DND-41 (cell line): Measurements from ENCODE around the gene SLC8A3.

Experiments used
- EZH2 ChIP-seq: IDR thresholded peaks from 3 replicates; pipeline ENCODE4 v1.6.1; 2012; ENCODE audit warnings: borderline replicate concordance, low read depth, mild to moderate bottlenecking, moderate library complexity, low read length, inconsistent platforms; ENCODE audit not compliant: severe bottlenecking
- TF ChIP-seq, protein P1 (sequence below): IDR thresholded peaks from 2 replicates; pipeline ENCODE4 v1.5.1; 2012; ENCODE audit warnings: borderline replicate concordance, low read length, moderate library complexity, mild to moderate bottlenecking; ENCODE audit not compliant: poor library complexity, severe bottlenecking; ENCODE audit errors: extremely low read depth

DNA sequence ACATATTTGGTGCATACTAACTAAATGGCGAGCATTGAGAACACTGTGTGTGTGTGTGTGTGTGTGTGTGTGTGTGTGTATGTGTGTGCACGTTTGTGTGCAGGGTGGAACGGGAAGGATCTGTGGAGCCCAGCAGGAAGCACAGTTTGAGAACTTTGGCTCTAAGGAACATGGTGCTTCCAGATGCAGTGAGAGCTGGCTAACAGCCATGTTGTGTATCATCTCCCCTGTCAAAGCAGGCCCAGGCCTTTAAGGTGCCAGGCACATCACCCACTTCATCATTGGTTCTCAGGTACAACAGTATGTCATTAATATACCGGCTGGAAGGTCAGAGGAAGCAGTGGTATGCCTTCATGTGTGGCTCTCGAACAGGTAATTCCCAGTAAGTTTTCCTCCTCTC is 72.5 kb downstream of the SLC8A3 start:
- TF ChIP-seq, protein P1, sequence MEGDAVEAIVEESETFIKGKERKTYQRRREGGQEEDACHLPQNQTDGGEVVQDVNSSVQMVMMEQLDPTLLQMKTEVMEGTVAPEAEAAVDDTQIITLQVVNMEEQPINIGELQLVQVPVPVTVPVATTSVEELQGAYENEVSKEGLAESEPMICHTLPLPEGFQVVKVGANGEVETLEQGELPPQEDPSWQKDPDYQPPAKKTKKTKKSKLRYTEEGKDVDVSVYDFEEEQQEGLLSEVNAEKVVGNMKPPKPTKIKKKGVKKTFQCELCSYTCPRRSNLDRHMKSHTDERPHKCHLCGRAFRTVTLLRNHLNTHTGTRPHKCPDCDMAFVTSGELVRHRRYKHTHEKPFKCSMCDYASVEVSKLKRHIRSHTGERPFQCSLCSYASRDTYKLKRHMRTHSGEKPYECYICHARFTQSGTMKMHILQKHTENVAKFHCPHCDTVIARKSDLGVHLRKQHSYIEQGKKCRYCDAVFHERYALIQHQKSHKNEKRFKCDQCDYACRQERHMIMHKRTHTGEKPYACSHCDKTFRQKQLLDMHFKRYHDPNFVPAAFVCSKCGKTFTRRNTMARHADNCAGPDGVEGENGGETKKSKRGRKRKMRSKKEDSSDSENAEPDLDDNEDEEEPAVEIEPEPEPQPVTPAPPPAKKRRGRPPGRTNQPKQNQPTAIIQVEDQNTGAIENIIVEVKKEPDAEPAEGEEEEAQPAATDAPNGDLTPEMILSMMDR, result no peak
- TF ChIP-seq EZH2, result no peak
